A549 treated with AZD2906 at 1 μM for 4 hours (cell line): ENCODE measurements around the gene GATA1. TPM values are rescaled to one million over a fixed set of nuclear protein-coding genes. Genes with fewer than 3 reads are reported as not detected.

ENCODE experiments used
- total RNA-seq: library from RNA; stranded (reverse); fragments of 200-300 nt; extraction: Qiagen RNA extraction; gene quantifications from 5 replicates; pipeline ENCODE4 v1.2.3, GENCODE V29; 2022

GATA1 gene
- not detected in 5 replicates for total RNA-seq

DNA sequence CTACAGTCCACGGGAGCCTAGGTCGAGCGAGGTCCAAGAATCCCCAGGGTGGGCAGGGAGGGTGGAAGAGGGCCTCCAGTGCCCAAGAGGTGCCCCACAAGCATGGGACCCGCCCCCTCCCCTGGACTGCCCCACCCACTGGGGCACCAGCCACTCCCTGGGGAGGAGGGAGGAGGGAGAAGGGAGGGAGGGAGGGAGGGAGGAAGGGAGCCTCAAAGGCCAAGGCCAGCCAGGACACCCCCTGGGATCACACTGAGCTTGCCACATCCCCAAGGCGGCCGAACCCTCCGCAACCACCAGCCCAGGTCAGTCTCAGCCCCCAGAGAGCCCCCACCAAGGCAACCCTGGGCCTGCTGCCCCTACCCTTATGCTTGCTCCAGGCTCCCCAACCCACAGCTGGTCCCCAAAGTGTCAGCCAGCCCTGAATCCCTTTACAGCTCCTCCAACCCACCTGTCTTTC is at the start of gene GATA1:
GATA1 (plus strand) TSS at position 250 of the 460 bp plus-strand sequence. CDS start 4,520 bp downstream, outside the sequence.

DNA sequence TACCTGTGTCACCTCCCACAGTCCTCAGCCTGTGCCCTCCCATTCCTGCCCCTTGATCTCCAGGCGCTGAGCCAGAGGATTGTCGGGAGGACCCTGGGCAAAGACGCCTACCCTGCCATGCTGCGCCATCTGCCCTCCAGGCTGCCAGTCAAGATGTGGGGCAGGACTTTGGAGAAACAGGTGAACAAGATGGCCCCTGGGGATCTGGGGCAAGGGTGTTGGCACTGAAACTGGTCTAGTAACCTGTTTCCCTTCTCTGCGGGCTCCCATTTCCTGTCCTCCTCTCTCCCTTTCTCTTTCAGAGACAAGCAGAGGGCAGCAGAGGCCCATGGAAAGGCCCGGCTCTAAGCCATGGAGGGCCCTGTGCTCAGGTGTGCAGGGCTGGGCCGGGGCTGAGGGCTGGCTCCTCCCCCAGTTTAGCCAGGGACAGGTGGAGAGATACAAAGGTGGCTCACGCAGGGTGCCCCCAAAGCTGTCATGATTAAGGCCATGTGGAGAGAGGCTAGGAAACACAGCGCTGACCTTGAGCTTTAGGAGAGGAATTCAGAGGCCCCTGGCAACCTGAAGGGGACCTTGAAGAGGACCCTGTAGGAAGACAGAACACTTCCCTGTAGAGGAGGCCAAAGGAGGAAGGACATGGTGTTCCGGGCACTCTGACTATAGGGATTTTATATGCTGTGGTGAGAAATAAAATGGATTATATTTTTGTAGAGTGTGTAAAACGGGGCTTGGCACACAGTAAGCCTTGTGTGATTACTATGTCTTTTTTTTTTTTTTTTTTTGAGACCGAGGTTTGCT is 24.5 kb upstream of the GATA1 start, which contains the start of gene GLOD5:
GLOD5 (plus strand) TSS at position 74 of the 798 bp plus-strand sequence; CDS start at position 118, 44 bp downstream.

GRCh38 chrX:48801280-48802088 is 15.1 kb downstream of the GATA1 start, which contains the start of gene HDAC6:
TSS of gene HDAC6 (plus strand) at chrX:48802067. CDS start at chrX:48802693, 626 bp downstream.

DNA sequence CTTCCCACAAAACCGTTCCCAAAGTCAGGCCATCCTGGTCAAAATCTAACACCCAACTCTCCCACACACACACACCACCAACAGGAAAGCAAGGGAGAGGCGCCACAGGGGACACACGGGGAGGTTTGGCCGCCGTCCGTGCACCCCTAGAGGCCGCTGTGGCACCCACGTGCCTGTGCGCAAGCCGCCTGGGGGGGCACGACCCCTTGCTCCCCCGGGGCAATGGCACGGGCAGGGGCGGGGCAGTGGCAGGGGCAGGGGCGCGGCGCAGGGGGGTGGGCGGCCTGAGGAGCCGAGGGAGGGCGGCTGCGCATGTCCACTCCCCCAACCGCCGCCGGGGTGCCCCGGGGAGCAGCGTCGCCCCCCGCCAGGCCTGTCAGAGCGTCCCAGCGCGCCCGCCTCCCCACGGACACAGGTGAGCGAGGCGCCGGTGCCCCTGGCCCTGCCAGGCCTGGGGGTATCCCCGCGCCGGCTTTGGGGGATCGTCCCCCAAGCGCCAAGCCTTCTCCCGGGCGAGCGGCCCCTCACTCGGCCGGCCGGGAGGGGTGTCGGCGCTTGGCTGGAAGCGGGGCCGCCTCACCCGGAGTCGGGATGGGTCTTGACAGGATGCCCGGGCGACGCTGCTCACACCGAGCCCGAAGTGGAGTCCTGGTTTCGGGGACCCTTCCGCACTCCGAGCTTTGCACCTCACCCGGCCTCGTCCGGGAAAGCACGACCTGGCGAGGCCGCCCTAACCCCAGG is 39.9 kb downstream of the GATA1 start, which contains the start of gene ERAS:
ERAS (plus strand) TSS at position 379 of the 741 bp plus-strand sequence. CDS start 2,611 bp downstream, outside the sequence.

DNA sequence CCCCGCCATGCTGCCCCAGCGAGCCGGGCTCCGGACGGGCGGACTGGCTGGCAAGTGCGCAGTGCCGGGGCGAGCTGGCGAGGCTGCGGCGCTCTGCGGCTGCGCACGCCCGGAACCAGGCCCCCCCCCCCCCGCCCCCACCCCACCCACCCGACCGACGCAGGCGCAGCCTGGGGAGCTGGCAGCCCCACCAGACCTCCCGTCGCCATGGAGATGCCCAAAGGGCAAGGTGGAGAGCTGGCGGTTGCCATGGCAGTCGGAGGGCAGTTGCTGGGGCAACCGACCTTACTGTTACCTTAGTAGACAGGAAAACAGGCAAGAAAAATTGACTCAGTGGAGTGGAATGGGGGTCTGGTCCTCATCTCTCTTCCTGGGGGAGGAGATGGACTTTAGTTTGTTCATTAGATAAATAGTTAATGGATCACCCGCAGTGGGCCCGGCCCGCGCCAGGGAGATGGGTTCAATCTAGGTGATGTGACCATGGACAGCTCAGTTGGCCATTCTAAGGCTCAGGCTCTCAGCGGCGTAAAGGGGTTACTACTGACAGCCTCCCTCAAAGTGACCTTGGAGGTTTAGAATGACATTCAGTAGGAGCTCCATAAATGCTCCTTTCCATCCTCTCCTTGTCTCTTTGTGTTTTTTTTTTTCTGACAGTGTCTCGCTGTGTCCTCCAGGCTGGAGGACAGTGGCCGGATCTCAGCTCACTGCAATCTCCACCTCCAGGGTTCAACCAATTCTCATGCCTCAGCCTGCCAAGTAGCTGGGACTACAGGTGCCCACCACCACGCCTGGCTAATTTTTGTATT is 49.3 kb downstream of the GATA1 start, which contains the start of gene PCSK1N:
PCSK1N (minus strand) TSS at position 87 of the 806 bp plus-strand sequence; CDS start at position 9, 78 bp downstream.

Other genes with a start within 250 kb of the GATA1 start
- gene TBC1D25, start 246.9 kb upstream of the GATA1 start, total RNA-seq = 11.2 to 14.4 TPM (median 13.6 TPM) in 5 replicates
- 337 to 558 TPM (median 385 TPM) in 5 replicates for gene RBM3, start 212.1 kb upstream of the GATA1 start, total RNA-seq
- 65.1 to 92.6 TPM (median 88.6 TPM) in 5 replicates for gene WDR13, start 189.1 kb upstream of the GATA1 start, total RNA-seq
- gene WAS, start 102.8 kb upstream of the GATA1 start, total RNA-seq = 0.22 to 0.52 TPM (median 0.32 TPM) in 5 replicates
- gene SUV39H1, start 89.9 kb upstream of the GATA1 start, total RNA-seq = 21.8 to 24.6 TPM (median 23.0 TPM) in 5 replicates
- not detected in 5 replicates for gene GLOD5, start 24.8 kb upstream of the GATA1 start, total RNA-seq
- 20.2 to 29.9 TPM (median 28.8 TPM) in 5 replicates for gene HDAC6, start 15.5 kb downstream of the GATA1 start, total RNA-seq
- 0.12 to 0.16 TPM in 2 of 5 replicates, not detected in the others for gene ERAS, start 39.9 kb downstream of the GATA1 start, total RNA-seq
- gene PCSK1N, start 49.0 kb downstream of the GATA1 start, total RNA-seq = 18.0 to 55.7 TPM (median 48.7 TPM) in 5 replicates
- 84.3 to 117 TPM (median 106 TPM) in 5 replicates for gene TIMM17B, start 111.2 kb downstream of the GATA1 start, total RNA-seq
- 91.9 to 102 TPM (median 93.2 TPM) in 5 replicates for gene PQBP1, start 111.3 kb downstream of the GATA1 start, total RNA-seq
- gene SLC35A2, start 125.1 kb downstream of the GATA1 start, total RNA-seq = 50.4 to 66.6 TPM (median 60.9 TPM) in 5 replicates
- gene PIM2, start 132.4 kb downstream of the GATA1 start, total RNA-seq = 8.2 to 9.9 TPM (median 9.0 TPM) in 5 replicates
- 60.0 to 66.3 TPM (median 63.1 TPM) in 5 replicates for gene OTUD5, start 171.0 kb downstream of the GATA1 start, total RNA-seq
- 0.65 to 1.2 TPM (median 1.1 TPM) in 5 replicates for gene KCND1, start 185.3 kb downstream of the GATA1 start, total RNA-seq
- gene GRIPAP1, start 215.7 kb downstream of the GATA1 start, total RNA-seq = 16.6 to 21.6 TPM (median 19.0 TPM) in 5 replicates